NCI-H345 treated with DMSO at 0.1 percent for 48 hours (cell line): ENCODE results near the gene KIF2C.
"Not testable (repeated sequence)": the region's sequence is repeated elsewhere in the genome, so short reads cannot be mapped to it uniquely, and the experiment has no call there.

ENCODE experiments used
- DNase-seq: peaks from one replicate; lab custom pipeline; 2025; ENCODE audit not compliant: unreplicated experiment; lab: John Stamatoyannopoulos, UW

Gene KIF2C

DNA sequence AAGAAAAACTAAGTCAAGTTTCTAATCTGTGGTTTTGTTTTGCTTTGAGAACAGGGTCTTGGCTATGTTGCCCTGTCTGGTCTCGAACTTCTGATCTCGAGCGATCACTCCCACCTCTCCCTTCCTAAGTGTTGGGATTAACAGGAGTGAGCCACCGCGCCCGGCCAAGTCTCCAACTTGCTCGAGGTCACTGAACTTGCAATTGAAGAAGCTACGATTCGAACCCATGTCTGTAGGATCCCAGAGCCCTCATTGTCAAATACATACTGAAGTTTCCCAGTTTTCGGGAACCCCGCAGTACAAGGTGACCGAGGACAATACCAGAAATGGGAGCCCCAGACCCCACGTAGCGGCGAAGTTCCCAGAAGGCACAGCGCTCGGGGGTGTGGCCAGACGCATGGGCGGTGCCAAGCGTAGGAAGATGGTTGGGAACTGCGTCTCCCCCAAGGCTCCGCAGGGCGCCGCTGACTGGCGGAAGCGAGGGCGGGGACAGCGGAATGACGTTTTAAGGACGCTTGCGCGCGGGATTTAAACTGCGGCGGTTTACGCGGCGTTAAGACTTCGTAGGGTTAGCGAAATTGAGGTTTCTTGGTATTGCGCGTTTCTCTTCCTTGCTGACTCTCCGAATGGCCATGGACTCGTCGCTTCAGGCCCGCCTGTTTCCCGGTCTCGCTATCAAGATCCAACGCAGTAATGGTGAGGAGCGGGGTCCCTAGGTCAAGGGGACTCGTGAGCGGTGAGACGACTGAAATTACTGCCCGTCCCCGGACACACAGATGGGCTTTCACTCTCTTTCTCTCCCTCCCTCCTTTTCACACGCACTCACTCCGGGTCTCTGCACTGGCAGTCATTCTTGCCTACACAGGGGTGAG, at the start of gene KIF2C:
TSS of gene KIF2C (plus strand) at position 531 of the 872 bp plus-strand sequence. CDS start at position 627, 96 bp downstream.
- peak; percentile 96 for DNase-seq

DNA sequence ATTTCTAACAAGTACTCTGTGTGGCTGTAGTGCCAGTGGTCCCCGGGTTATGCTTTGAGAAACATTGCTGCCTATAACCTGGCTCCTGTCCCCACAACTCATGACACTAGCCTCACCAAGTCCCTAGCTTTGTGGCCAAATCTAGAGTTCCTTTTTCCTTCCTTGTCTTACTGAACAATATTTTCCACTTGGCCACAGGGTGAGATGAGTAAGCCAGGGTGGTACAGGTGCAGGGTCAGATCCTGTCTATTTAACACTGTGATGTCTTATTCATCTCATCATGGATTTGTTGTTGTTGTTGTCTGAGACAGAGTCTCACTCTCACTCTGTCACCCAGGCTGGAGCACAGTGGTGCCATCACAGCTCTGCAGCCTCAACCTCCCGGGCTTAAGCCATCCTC, 46.5 kb upstream of the KIF2C start:
- no peak for DNase-seq

DNA sequence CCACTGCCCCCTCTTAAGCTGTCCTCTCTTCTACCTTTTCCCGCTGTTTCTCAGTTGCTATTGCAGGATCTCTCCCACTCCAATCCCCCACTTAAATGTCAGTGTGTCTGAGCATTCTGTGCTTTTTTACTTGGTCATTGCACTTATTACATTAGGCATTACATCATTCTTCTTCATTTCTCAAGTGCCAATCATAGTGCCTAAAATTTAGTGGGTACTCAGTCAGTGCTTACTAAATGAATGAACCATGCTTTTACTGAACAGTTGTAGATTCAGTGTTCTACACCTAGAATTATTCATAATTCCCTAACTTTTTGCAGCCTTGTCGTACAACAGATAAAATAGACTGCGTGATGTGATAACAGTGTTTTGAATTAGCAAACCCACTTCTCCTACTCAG, 45.7 kb upstream of the KIF2C start:
- no peak for DNase-seq

DNA sequence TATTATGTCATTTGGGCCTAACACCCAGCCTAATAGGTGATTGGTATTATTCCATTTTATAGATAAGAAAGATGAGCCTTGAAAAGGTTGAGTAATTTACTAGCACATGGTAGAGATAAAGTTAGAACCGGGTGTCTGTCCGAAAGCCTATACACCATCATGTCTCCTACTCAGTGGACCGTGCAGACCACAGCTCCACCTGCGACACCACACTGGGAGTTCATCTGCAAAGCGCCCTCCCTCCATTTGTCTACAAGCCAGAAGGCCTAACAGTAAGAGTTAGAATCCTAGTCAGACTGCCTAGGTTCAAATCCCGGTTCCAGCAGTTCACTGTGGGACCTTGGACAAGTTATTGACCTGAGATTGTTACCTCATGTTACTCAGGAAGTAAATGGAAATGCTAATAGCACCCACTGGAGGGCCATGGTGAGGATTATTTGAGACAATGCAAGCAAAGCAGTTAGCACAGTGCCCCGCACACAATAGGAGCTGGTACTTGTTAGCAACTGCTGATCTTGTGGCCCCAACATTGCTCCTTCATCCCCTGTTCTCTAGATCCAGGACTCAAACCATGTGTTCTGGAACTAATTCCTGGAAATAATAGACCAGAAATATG, 44.7 kb upstream of the KIF2C start:
- DNase-seq, result no peak

DNA sequence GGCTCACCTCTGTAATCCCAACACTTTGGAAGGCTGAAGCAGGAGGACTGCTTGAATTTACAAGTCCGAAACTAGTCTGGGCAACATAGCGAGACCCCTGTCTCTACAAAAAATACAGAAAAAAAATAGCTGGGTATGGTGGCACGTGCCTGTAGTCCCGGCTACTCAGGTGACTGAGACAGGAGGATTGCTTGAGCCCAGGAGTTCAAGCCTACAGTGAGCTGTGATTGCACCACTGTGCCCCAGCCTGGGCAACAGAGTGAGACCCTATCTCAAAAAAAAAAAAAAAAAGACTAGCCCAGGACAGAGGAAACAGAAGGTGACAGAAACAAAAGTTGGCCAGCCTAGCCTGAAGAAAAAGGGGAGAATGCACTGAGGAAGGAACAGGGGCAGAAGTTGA, 44.0 kb upstream of the KIF2C start:
- DNase-seq, result no peak

DNA sequence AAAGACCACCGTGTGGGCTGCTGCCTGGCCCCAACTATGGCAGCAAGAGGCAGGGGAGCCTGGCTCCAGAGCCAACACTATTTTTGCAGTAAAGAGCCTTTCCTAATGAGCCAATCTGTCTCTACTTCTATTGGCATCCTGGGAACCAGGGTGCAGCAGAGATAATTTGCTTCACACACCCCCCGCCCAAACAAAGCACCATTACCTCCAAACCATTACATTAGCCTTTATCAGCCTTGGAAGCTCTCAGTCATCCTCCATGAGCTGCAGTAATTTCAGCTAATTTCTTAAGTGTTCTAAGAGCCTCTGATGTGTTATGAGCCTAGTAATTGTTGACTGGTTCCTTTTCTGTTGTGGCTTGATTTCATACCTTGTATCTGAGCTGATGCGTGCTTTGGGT, 43.5 kb upstream of the KIF2C start:
- DNase-seq, result no peak

DNA sequence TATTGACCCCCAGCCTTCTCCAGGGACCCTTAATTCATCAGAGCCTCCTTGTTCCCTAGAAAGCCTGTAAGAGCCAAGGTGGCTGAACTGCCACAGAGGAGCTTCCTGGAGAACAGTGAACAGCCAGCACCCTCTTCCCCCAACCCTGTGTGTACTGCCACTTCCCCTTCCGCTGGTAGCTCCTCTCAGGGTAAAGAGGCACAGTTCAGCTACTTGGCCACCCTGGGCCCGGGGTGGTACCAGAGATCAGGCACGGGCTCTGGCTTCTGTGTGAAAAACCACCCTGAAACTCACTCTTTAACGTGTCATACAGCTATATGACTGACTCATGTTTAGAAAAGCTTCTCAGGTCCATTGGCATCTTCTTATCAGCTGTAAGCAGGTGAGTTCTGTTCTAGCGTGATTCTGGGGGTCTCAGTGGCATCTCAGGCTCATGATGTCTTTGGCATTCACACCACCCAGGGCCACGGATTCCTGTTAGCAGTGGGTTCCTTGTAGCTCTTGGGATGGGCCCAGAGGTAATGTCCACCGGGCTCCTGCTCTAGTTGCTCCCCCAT, 42.8 kb upstream of the KIF2C start:
- DNase-seq, result no peak

DNA sequence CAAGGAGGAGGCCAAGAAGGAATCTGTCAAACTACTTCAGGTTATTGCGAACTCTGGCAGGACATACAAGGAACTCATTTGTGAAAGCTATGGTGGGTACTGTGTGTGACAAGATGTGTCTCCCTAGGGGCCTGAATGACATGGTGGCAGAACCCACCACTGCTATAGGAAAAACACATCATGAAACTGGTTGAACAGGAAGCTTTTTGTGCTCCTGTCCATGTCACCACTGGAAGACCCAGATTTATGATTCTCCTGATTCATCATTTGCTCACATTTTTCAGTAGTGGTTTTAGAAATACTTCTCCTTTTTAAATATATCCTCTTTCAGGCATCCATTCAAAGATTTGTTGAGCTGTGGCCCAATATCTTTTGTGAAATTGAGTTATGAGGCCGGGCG, 41.5 kb upstream of the KIF2C start:
- DNase-seq, result no peak

DNA sequence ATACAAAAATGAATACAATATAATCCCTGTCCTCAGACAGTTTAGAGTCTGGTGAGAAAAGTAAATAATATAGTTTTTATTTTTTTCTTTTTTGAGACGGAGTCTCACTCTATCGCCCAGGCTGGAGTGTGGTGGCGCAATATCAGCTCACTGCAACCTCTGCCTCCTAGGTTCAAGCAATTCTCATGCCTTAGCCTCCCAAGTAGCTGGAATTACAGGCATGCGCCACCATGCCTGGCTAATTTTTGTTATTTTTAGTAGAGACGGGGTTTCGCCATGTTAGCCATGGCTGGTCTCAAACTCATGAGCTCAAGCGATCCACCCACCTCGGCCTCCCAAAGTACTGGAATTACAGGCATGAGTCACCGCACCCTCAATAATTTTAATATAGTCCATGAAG, 40.3 kb upstream of the KIF2C start:
- DNase-seq, result not testable (repeated sequence)

DNA sequence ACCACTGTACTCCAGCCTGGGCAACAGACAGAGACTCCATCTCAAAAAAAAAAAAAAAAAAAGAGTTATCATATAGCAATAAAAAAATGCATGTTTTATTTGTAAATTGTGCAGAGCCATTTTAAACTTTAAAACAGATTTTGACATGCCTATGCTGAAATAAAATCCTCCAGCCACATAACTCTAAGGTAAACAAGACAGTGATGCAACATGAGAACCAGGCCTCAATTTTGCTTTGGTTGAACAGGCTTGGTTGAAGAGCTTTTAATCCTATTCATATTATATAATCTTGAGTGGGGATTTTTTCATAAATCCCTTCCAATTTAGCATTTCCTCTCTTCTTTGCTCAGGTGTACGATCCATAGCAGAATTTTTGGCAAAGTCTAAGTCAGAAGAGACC, 39.1 kb upstream of the KIF2C start:
- DNase-seq, result no peak

DNA sequence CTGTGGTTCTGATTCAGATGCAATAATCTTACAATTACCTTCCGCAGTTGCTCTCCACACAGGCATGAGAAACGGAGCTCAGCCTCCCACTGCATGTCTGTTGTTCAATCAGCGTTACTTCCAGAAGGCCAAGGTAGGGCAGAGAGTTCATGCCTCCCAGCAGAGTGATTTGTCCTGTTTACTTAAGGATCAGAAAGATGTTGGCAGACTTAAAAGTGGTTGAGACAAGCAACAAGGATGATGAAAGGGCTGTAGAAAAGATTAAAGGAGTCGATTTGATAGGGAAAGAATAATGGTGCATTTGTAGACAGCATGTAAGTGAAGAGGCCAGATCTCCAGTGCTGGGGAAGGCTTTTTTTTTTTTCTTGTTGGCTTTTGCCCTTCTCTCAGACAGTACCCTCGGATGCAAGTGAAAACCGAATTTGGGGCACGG, 38.5 kb upstream of the KIF2C start:
- no peak for DNase-seq

DNA sequence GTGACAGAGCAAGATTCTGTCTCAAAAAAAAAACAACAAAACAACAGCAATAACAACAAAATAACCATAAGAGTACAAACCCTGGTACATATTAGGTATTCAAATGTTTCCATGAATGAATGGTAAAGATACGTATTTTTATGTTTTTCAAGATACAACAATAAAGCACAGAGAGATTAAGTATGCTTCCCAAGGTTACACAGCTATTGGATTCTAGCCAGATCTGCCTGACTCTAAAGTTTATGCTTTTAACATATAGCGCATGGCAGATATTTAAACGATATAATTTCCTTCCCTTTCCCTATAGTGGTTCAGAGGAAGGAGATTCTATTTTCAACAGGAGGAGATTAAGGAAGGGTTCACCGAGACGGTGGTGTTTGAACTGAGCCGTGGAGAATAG, 34.2 kb upstream of the KIF2C start:
- DNase-seq, result no peak

DNA sequence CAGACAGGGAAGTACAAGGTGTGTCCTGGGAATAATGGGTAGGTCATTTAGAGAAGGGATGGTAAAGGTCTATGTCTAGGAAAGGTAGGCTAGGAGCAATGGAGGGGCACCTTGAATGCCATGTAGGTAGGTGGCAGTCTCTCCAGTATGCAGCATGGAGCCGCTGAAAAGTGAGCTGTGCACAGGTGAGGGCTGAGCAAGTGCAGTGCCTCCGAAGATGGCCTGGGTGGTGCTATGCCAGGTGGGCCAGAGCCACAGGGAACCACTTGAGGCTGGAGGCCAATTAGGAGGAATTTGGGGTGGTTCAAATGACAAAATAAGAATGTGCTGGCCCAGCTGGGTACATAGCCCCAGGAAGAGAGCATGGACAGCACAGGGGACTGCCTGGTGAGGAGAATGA, 33.7 kb upstream of the KIF2C start:
- DNase-seq, result no peak

DNA sequence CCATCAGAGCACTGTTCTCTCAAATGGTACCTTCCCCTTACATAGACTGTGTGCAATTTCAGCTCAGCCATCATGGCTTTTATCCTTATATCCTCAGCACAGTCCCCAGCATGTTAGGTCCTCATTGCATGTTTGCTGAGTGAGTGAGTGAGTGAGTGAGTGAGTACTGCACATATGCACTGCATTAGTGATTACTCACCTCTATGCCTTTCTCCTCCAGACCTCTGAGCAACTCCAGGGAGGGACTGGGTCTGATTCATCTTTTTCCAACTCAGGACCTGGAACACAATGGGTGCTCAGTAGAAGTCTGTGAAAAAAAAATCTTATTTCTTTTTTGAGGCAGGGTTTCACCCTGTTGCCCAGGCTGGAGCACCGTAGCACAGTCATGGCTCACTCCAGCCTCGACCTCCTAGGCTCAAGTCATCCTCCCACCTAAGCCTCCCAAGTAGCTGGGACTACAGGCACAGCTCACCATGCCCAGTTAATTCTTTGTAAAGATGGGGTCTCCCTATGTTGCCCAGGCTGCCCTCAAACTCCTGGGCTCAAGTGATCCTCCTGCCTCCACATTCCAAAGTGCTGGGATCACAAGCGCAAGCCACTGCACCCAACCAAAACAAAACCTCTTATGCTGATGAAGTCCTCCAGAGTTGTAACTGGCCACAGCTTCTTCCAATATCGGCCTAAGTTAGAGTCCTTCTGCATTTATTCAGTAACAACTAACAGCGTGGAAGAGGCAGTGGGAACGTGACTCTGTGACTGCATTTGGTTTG, 32.3 kb upstream of the KIF2C start:
- no peak for DNase-seq

DNA sequence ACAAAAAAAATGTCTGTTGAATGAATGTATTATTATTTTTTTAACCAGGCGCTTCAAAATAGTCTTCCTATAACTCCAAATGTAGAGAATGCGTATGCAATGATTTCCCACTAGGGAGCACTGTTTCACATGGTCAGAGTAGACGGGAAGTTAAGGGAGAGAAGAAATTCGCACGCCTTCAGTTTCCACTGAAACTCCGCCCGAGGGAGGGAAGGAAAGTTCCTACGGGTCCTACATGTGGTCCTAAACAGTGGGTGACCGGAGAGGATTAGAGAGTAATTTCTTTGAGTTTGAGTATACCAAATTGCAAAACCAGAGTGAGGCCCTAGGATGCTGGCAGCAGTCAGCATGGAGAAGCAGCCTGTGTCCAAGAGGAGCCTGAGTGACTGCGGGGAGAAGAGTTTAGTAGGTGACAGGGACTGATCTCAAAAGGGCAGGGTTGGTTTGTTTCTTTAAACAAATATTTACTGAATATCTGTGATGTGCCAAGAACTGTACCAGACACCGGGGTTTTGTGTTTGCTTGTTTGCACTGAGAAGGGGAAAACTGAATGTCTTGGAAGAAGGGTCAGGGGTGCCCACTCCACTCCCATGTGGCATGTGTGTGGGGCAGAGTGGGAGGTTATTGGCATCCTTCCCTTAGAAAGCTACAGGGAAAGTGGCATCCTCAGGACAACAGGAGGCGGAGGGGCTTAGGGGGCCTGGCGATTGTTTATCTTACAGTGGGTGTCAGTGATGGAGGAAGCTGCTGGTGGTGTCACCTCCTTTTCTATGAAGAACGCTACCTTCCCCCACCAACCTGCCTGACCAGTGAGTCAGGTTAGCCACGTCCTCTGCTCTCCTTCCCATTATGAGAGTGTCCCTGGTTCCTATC, 31.4 kb upstream of the KIF2C start:
- no peak for DNase-seq

DNA sequence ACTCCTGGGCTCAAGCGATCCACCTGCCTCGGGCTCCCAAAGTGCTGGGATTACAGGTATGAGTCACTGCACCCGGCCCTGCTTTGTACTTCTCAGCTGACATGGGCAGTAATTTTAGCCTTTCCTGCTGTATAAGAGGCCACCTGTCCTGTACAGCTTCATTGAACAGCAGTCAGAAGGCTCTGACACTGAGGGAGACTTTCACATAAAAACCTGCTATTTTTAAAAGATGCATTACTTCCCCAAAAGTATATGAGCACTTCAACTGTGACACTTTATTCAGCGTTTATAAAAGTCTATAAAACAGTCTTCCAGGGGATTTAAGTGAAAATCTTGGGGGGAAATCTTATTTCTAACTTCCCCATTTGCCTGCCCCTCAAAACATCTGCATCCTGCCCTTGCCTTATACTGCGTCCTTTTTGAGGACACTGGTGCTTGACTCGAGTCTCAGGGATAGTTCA, 26.3 kb upstream of the KIF2C start:
- DNase-seq, result no peak

DNA sequence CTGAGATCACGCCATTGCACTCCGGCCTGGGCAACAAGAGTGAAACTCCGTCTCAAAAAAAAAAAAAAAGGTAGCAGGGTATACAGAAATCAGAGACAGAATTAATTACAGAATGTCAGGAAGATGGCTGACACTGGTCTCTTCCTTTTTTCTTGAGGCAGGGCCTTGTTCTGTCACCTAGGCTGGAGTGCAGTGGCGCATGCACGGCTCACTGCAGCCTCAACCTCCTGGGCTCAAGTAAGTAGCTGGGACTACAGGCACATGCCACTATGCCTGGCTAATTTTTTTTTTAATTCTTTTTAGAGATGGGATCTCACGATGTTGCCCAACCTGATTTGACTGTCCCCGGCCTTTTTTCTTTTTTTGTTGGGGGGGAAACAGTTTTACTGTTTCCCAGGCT, 25.1 kb upstream of the KIF2C start:
- no peak for DNase-seq

DNA sequence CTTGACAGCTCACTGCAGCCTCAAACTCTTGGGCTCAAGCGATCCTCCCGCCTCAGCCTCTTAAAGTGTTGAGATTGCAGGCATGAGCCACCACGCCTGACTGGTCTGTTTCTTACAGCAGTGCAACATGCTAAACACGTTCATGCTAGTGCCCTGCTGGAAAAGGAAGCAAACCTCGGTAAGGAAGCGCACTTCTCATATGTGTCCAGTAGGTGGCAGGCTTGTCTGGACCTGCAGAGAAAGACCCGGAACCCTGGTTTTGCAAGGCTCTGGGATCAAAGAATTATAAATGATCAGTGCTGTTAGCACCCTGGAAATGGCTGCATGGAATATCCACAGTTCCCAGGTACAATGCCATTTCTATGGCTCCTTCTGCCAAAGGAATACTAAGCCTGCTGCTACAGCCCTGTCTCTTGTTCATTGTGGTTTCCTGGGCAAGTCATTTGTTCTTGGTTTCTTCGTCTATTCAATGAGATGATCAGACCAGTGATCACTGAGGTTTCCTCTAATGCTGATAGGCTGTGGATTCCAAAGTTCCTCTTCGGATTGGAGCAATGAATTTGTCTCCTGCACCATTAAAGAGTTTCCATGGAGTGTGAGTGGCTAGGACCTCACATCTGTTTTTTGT, 24.6 kb upstream of the KIF2C start:
- DNase-seq, result peak; percentile 49

DNA sequence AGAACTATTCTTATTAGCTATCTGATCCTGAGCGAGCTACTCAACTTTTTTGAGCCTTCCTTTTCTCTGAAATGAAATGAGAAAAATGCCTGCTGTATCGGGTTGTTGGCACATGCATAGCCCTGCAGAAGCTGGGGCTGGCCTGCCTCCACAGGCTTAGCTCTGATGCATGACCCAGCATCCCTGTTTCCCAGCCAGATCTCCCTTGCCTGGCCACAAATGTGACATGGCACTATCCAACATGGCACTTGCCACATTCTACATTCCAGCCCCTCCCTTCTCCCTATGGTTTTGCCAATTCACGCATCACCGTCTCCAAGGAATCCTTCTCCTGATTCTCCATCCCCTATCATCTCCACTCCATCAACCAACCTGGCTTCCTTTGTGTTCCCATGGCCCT, 22.5 kb upstream of the KIF2C start:
- no peak for DNase-seq

DNA sequence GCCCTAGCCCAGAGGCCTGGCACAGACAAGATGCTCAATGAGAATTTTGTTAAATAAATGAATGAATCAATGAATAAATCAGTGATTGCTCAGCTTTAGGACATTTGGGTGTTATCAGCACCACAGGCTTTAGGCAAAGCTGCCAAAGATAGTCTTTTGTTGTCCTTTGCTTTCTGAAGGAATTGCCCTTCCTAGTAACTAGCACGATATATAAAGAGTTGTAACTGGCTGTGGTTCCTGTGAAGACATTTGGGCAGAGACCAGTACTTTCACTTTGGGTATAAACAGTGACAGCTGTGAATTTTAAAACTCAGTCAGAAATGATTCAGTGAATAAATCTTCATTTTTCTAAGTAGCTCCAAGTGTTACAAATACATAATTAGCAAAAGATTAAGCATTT, 22.0 kb upstream of the KIF2C start:
- no peak for DNase-seq
